NCI-H128 (cell line): ENCODE data around the gene IL13.

Source experiments
- DNase-seq: peaks from one replicate; lab custom pipeline; 2025; ENCODE audit not compliant: unreplicated experiment; lab: John Stamatoyannopoulos, UW

IL13 gene

GRCh38 chr5:132669966-132670882 is 12.3 kb downstream of the IL13 start:
- DNase-seq: no peak

- DNase-seq: no peak
Observed at GRCh38 chr5:132671000-132671399, 13.0 kb downstream of the IL13 start.

- DNase-seq: no peak
Observed at GRCh38 chr5:132673488-132673887, 15.5 kb downstream of the IL13 start.

GRCh38 chr5:132673939-132674630 is 16.1 kb downstream of the IL13 start, which contains the start of gene IL4:
TSS of gene IL4 (plus strand) at chr5:132673989. CDS start at chr5:132674051, 62 bp downstream.
- no peak for DNase-seq

- no peak for DNase-seq
Observed at GRCh38 chr5:132674671-132675506, 16.9 kb downstream of the IL13 start.

- DNase-seq: no peak
Observed at GRCh38 chr5:132675936-132676689, 18.1 kb downstream of the IL13 start.

- DNase-seq: no peak
Observed at GRCh38 chr5:132677191-132677590, 19.2 kb downstream of the IL13 start.

- DNase-seq: no peak
Observed at GRCh38 chr5:132677682-132678400, 19.9 kb downstream of the IL13 start.

- DNase-seq: no peak
Observed at GRCh38 chr5:132678735-132679134, 20.8 kb downstream of the IL13 start.

- DNase-seq: no peak
Observed at GRCh38 chr5:132679166-132679565, 21.2 kb downstream of the IL13 start.

GRCh38 chr5:132679717-132680380 is 21.9 kb downstream of the IL13 start:
- no peak for DNase-seq

- DNase-seq: no peak
Observed at GRCh38 chr5:132680780-132681475, 23.0 kb downstream of the IL13 start.

- no peak for DNase-seq
Observed at GRCh38 chr5:132681476-132681831, 23.5 kb downstream of the IL13 start.

GRCh38 chr5:132681983-132682382 is 24.0 kb downstream of the IL13 start:
- no peak for DNase-seq

GRCh38 chr5:132684491-132684890 is 26.5 kb downstream of the IL13 start:
- DNase-seq: no peak

- no peak for DNase-seq
Observed at GRCh38 chr5:132684922-132685720, 27.1 kb downstream of the IL13 start.

- DNase-seq: no peak
Observed at GRCh38 chr5:132686193-132686592, 28.2 kb downstream of the IL13 start.

- no peak for DNase-seq
Observed at GRCh38 chr5:132687995-132688394, 30.0 kb downstream of the IL13 start.
